Activated CD8-positive, alpha-beta memory T cell treated with anti-CD3 and anti-CD28 coated beads, Interleukin-2, amount 50 U/mL, for 4 hours (primary cell): Measurements from ENCODE around the gene CDC25B.

ENCODE experiments used
- DNase-seq: peaks from one replicate; pipeline ENCODE4 v3.0.0-alpha.2; 2020

Gene CDC25B

GRCh38 chr20:3765171-3765882 lies 30.8 kb upstream of the CDC25B start:
- no peak for DNase-seq

GRCh38 chr20:3766422-3767109 lies 29.5 kb upstream of the CDC25B start:
- no peak for DNase-seq

GRCh38 chr20:3767110-3767426 lies 29.0 kb upstream of the CDC25B start:
- no peak for DNase-seq

- DNase-seq, result peak; percentile 96
These were observed 28.4 kb upstream of the CDC25B start, which contains the start of gene ADISSP for GRCh38 chr20:3767427-3768341. ADISSP (minus strand) TSS chr20:3767753; CDS start chr20:3760100, 7,653 bp downstream.

- DNase-seq, result peak; percentile 84
These were observed 27.6 kb upstream of the CDC25B start for GRCh38 chr20:3768342-3769130.

GRCh38 chr20:3771552-3772058 lies 24.5 kb upstream of the CDC25B start:
- no peak for DNase-seq

GRCh38 chr20:3775457-3776108 lies 20.5 kb upstream of the CDC25B start:
- no peak for DNase-seq

GRCh38 chr20:3777381-3777715 lies 18.8 kb upstream of the CDC25B start:
- DNase-seq, result no peak

- peak; percentile 52 for DNase-seq
These were observed 18.1 kb upstream of the CDC25B start for GRCh38 chr20:3777716-3778629.

- DNase-seq, result no peak
These were observed 17.1 kb upstream of the CDC25B start for GRCh38 chr20:3778976-3779375.

- DNase-seq, result no peak
These were observed 14.8 kb upstream of the CDC25B start, which contains the start of gene SPEF1 for GRCh38 chr20:3781153-3781910. SPEF1 (minus strand) TSS chr20:3781448; CDS start chr20:3781287, 161 bp downstream.

- DNase-seq, result no peak
These were observed 13.5 kb upstream of the CDC25B start for GRCh38 chr20:3782597-3782996.

- no peak for DNase-seq
These were observed 13.0 kb upstream of the CDC25B start for GRCh38 chr20:3783068-3783489.

GRCh38 chr20:3783511-3784195 lies 12.5 kb upstream of the CDC25B start:
- no peak for DNase-seq

GRCh38 chr20:3784216-3784853 lies 11.8 kb upstream of the CDC25B start:
- no peak for DNase-seq

- DNase-seq, result no peak
These were observed 11.3 kb upstream of the CDC25B start for GRCh38 chr20:3784863-3785239.

GRCh38 chr20:3785240-3786125 lies 10.6 kb upstream of the CDC25B start:
- no peak for DNase-seq

GRCh38 chr20:3786126-3786484 lies 10.0 kb upstream of the CDC25B start:
- no peak for DNase-seq
